Caco-2 (cell line): Measurements from ENCODE around the gene GCA. TPM values are rescaled to one million over a fixed set of nuclear protein-coding genes. Genes with fewer than 3 reads are reported as not detected.

Experiments used
- BruUV-seq: library from RNA; stranded (reverse); fragments of 400-500 nt; replicated peaks from 2 replicates; lab custom pipeline; 2021; lab: Mats Ljungman, UMichigan
- CTCF ChIA-PET: fragments of 300-600 bp; sonication (Branson Sonifier 250); formaldehyde crosslinking; loops from one replicate; lab custom pipeline; 2022; ENCODE audit warnings: antibody characterized with exemption; lab: Charles Lee
- POLR2A ChIA-PET: fragments of 300-600 bp; sonication (Branson Sonifier 250); formaldehyde crosslinking; loops from one replicate; lab custom pipeline; 2022; ENCODE audit warnings: antibody characterized with exemption; lab: Charles Lee
- DNase-seq, 2 experiments: peaks; one replicate each; pipeline versions ENCODE4 v3.0.0 to v3.0.0-alpha.2; 2020 to 2022
- H3K27me3 ChIP-seq: replicated peaks from 2 replicates; pipeline ENCODE4 v1.6.0; 2011; ENCODE audit warnings: low read length; ENCODE audit not compliant: control insufficient read depth, insufficient read depth
- H3K36me3 ChIP-seq: 2 replicates; pipeline ENCODE4 v1.5.1; 2011; ENCODE audit warnings: low read length; ENCODE audit not compliant: control insufficient read depth, insufficient read depth
- H3K4me1 ChIP-seq: fragments of 250-450 bp; sonication (Bioruptor Pico); 2 replicates; pipeline ENCODE4 v1.5.1; 2020; ENCODE audit warnings: mild to moderate bottlenecking
- H3K4me3 ChIP-seq: 2 replicates; pipeline ENCODE4 v1.5.1; 2011; ENCODE audit warnings: low read depth, mild to moderate bottlenecking, control low read depth, low read length
- H3K9me3 ChIP-seq: fragments of 250-450 bp; sonication (Bioruptor Pico); 2 replicates; pipeline ENCODE4 v1.5.1; 2020; ENCODE audit warnings: mild to moderate bottlenecking, moderate library complexity
- H3K27ac Mint-ChIP-seq: one replicate; pipeline ENCODE4 v1.8.0; 2022; ENCODE audit warnings: mixed read lengths; ENCODE audit not compliant: unreplicated experiment
- H3K27me3 Mint-ChIP-seq: one replicate; pipeline ENCODE4 v1.8.0; 2022; ENCODE audit warnings: mixed read lengths; ENCODE audit not compliant: insufficient read depth, unreplicated experiment
- H3K36me3 Mint-ChIP-seq: one replicate; pipeline ENCODE4 v1.8.0; 2022; ENCODE audit warnings: mild to moderate bottlenecking, mixed read lengths; ENCODE audit not compliant: insufficient read depth, unreplicated experiment
- H3K4me1 Mint-ChIP-seq: one replicate; pipeline ENCODE4 v1.8.0; 2022; ENCODE audit warnings: low read depth, mixed read lengths; ENCODE audit not compliant: unreplicated experiment
- H3K4me3 Mint-ChIP-seq: one replicate; pipeline ENCODE4 v1.8.0; 2022; ENCODE audit warnings: mild to moderate bottlenecking, moderate library complexity, mixed read lengths; ENCODE audit not compliant: unreplicated experiment
- H3K9me3 Mint-ChIP-seq: one replicate; pipeline ENCODE4 v1.8.0; 2022; ENCODE audit warnings: mixed read lengths; ENCODE audit not compliant: unreplicated experiment
- CTCF ChIP-seq, 2 experiments: fragments of 200-600 bp in 1 of 2; IDR thresholded peaks; 1 replicate in 1 of 2; 2 replicates in 1 of 2; pipeline versions ENCODE4 v1.5.1 to v1.8.0; 2011 to 2022; ENCODE audit warnings: antibody characterized with exemption in 1 of 2, control low read depth in 1 of 2, inconsistent platforms in 1 of 2, low read depth in 1 of 2, low read length in 1 of 2, mild to moderate bottlenecking in 1 of 2, moderate library complexity in 1 of 2; ENCODE audit not compliant: insufficient read depth in 1 of 2, severe bottlenecking in 1 of 2, unreplicated experiment in 1 of 2
- intact Hi-C: fragments of 100-400 bp; cut with micrococcal nuclease; formaldehyde crosslinking; loops from one replicate; pipeline ENCODE4 v1.10.0; 2022; ENCODE audit not compliant: unreplicated experiment
- total RNA-seq: library from RNA; stranded (reverse); gene quantifications from 2 replicates; pipeline ENCODE4 v1.2.3, GENCODE V29; 2022

GCA gene
- total RNA-seq, 1 experiment from 2014 or later: 29.4 TPM

- H3K27me3 Mint-ChIP-seq: no peaks in the 10 kb centered on the region
- Histone ChIP-seq H3K27me3 (no peaks in the 10 kb centered on the region), H3K36me3 (no peaks in the 10 kb centered on the region), H3K4me1 (no peaks in the 10 kb centered on the region), H3K9me3 (no peaks in the 10 kb centered on the region), H3K4me3 (no peak overlapping the region)
- H3K36me3 Mint-ChIP-seq: no peaks in the 10 kb centered on the region
- intact Hi-C loops: no loop called here
- H3K27ac Mint-ChIP-seq: no peak overlapping the region
- H3K4me3 Mint-ChIP-seq: no peak overlapping the region
- DNase-seq: no peak
- POLR2A ChIA-PET: no interaction called here
- H3K9me3 Mint-ChIP-seq: no peaks in the 10 kb centered on the region
- TF ChIP-seq CTCF (IDR thresholded peaks at IDR 0.05; ENCODE audit: insufficient read depth in 1 of 2, low read depth in 1 of 2, low read length in 1 of 2, severe bottlenecking in 1 of 2, unreplicated experiment in 1 of 2): peak; percentile 33 to 68
- CTCF ChIA-PET: no interaction called here
- no peaks in the 10 kb centered on the region for H3K4me1 Mint-ChIP-seq
- no TSS peak for BruUV-seq
Measured at GRCh38 chr2:162327134-162327769, 16.7 kb upstream of the GCA start.

- Mint-ChIP-seq H3K4me3 (no peak overlapping the region), H3K36me3 (no peaks in the 10 kb centered on the region), H3K27me3 (no peaks in the 10 kb centered on the region), H3K9me3 (no peaks in the 10 kb centered on the region), H3K27ac (no peak overlapping the region), H3K4me1 (no peaks in the 10 kb centered on the region)
- ChIA-PET POLR2A (no interaction called here), CTCF (no interaction called here)
- no peaks in the 10 kb centered on the region for H3K4me1 ChIP-seq
- no peaks in the 10 kb centered on the region for H3K9me3 ChIP-seq
- no peak for DNase-seq
- BruUV-seq: no TSS peak
- no peaks in the 10 kb centered on the region for H3K36me3 ChIP-seq
- TF ChIP-seq CTCF (IDR thresholded peaks at IDR 0.05; ENCODE audit: insufficient read depth in 1 of 2, low read depth in 1 of 2, low read length in 1 of 2, severe bottlenecking in 1 of 2, unreplicated experiment in 1 of 2): no peak
- H3K27me3 ChIP-seq: no peaks in the 10 kb centered on the region
- H3K4me3 ChIP-seq: no peak overlapping the region
- intact Hi-C loops: no loop called here
Measured at GRCh38 chr2:162327806-162328205, 16.1 kb upstream of the GCA start.

GRCh38 chr2:162328424-162329157, 15.3 kb upstream of the GCA start:
- Histone ChIP-seq H3K9me3 (no peaks in the 10 kb centered on the region), H3K27me3 (no peaks in the 10 kb centered on the region), H3K4me1 (no peaks in the 10 kb centered on the region), H3K4me3 (no peak overlapping the region), H3K36me3 (no peaks in the 10 kb centered on the region)
- Mint-ChIP-seq H3K27me3 (no peaks in the 10 kb centered on the region), H3K4me3 (no peak overlapping the region), H3K4me1 (no peaks in the 10 kb centered on the region), H3K27ac (no peak overlapping the region), H3K36me3 (no peaks in the 10 kb centered on the region), H3K9me3 (no peaks in the 10 kb centered on the region)
- no TSS peak for BruUV-seq
- TF ChIP-seq CTCF (IDR thresholded peaks at IDR 0.05; ENCODE audit: insufficient read depth in 1 of 2, low read depth in 1 of 2, low read length in 1 of 2, severe bottlenecking in 1 of 2, unreplicated experiment in 1 of 2): no peak
- intact Hi-C loops: no loop called here
- ChIA-PET CTCF (no interaction called here), POLR2A (interaction anchor here (1.0 kb wide), 1 partner anchor 10 kb away, joined by 3 read pairs; the partner anchor contains the start of gene IFIH1)
- no peak for DNase-seq
